GM23338 (cell line): Measurements from ENCODE around the gene BLTP2.

Experiments used
- EZH2phosphoT487 ChIP-seq: fragments of 200-600 bp; sonication (generic); IDR thresholded peaks from one replicate; pipeline ENCODE4 v1.8.1; 2018; ENCODE audit warnings: antibody characterized with exemption; ENCODE audit not compliant: unreplicated experiment
- POLR2AphosphoS5 ChIP-seq: IDR thresholded peaks from 2 replicates; pipeline ENCODE4 v1.6.1; 2016; ENCODE audit warnings: antibody characterized with exemption, low read depth

- TF ChIP-seq EZH2phosphoT487 = no peak
- no peak for TF ChIP-seq POLR2AphosphoS5
Observed at GRCh38 chr17:28648698-28649097, 3.7 kb upstream of the BLTP2 start.
